ENCODE measurements around the gene PIM2.

GRCh38 chrX:48960291-48960690 lies 41.5 kb upstream of the PIM2 start:
- TF ChIP-seq, protein P1, sequence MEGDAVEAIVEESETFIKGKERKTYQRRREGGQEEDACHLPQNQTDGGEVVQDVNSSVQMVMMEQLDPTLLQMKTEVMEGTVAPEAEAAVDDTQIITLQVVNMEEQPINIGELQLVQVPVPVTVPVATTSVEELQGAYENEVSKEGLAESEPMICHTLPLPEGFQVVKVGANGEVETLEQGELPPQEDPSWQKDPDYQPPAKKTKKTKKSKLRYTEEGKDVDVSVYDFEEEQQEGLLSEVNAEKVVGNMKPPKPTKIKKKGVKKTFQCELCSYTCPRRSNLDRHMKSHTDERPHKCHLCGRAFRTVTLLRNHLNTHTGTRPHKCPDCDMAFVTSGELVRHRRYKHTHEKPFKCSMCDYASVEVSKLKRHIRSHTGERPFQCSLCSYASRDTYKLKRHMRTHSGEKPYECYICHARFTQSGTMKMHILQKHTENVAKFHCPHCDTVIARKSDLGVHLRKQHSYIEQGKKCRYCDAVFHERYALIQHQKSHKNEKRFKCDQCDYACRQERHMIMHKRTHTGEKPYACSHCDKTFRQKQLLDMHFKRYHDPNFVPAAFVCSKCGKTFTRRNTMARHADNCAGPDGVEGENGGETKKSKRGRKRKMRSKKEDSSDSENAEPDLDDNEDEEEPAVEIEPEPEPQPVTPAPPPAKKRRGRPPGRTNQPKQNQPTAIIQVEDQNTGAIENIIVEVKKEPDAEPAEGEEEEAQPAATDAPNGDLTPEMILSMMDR (IDR thresholded peaks at IDR 0.05) = no peak
- no peak for TF ChIP-seq POLR2AphosphoS5 (IDR thresholded peaks at IDR 0.05; ENCODE audit: insufficient read depth in 1 of 2, low read depth in 1 of 2)
